GM23338 (cell line): ENCODE data around the gene LOXHD1. TPM values are rescaled to one million over a fixed set of nuclear protein-coding genes. Genes with fewer than 3 reads are reported as not detected.

Experiments
- CREB1 ChIP-seq: fragments of 250-450 bp; sonication (Bioruptor Pico); IDR thresholded peaks from 2 replicates; pipeline ENCODE4 v1.5.0; 2020; ENCODE audit warnings: low read depth, mild to moderate bottlenecking, moderate library complexity
- ETS1 ChIP-seq: IDR thresholded peaks from 2 replicates; pipeline ENCODE4 v1.6.1; 2016; ENCODE audit warnings: antibody characterized with exemption
- EZH2 ChIP-seq: fragments of 200-600 bp; sonication (generic); IDR thresholded peaks from one replicate; pipeline ENCODE4 v1.8.0; 2017; ENCODE audit warnings: antibody characterized with exemption, mild to moderate bottlenecking, low read depth; ENCODE audit not compliant: unreplicated experiment
- EZH2phosphoT487 ChIP-seq: fragments of 200-600 bp; sonication (generic); IDR thresholded peaks from one replicate; pipeline ENCODE4 v1.8.1; 2018; ENCODE audit warnings: antibody characterized with exemption; ENCODE audit not compliant: unreplicated experiment
- JUNB ChIP-seq: IDR thresholded peaks from one replicate; pipeline ENCODE4 v1.6.1; 2016; ENCODE audit warnings: antibody characterized with exemption; ENCODE audit not compliant: unreplicated experiment
- NANOG ChIP-seq: IDR thresholded peaks from 2 replicates; pipeline ENCODE4 v1.6.1; 2016; ENCODE audit warnings: antibody characterized with exemption, borderline replicate concordance
- POLR2AphosphoS5 ChIP-seq: IDR thresholded peaks from 2 replicates; pipeline ENCODE4 v1.6.1; 2016; ENCODE audit warnings: antibody characterized with exemption, low read depth
- STAT1 ChIP-seq: IDR thresholded peaks from one replicate; pipeline ENCODE4 v1.6.1; 2016; ENCODE audit warnings: antibody characterized with exemption; ENCODE audit not compliant: unreplicated experiment
- ZNF114 ChIP-seq: fragments of 250-450 bp; sonication (Bioruptor Pico); IDR thresholded peaks from 2 replicates; pipeline ENCODE4 v1.5.0; 2020; ENCODE audit warnings: mild to moderate bottlenecking, moderate library complexity
- ZNF331 ChIP-seq: fragments of 250-450 bp; sonication (Bioruptor Pico); IDR thresholded peaks from 2 replicates; pipeline ENCODE4 v1.5.0; 2020; ENCODE audit warnings: low read depth, mild to moderate bottlenecking, moderate library complexity
- polyA plus RNA-seq: library from polyadenylated mRNA; unstranded; fragments of >200 nt; fragmentation: Nextera tagmentation; extraction: Ambion mirVana; gene quantifications from 2 replicates; pipeline ENCODE4 v1.2.1, GENCODE V29; 2016
- total RNA-seq: library from RNA; depleted of rRNA; stranded (reverse); fragments of >200 nt; shearing (Covaris generic); gene quantifications from 2 replicates; pipeline ENCODE4 v1.2.3, GENCODE V29; 2014
- TF ChIP-seq, protein P1 (sequence below): fragments of 250-450 bp; sonication (Bioruptor Pico); IDR thresholded peaks from 2 replicates; pipeline ENCODE4 v1.5.0; 2020; ENCODE audit warnings: mild to moderate bottlenecking, moderate library complexity
- TF ChIP-seq, protein P2 (sequence below), 2 experiments: fragments of 200-600 bp in 1 of 2; sonication (generic) in 1 of 2; conservative IDR thresholded peaks; 2 replicates each; pipeline versions ENCODE4 v1.5.1 to v1.6.1; 2016 to 2017; ENCODE audit warnings: antibody characterized with exemption in 2 of 2, low read depth in 2 of 2, mild to moderate bottlenecking in 2 of 2, moderate library complexity in 1 of 2

LOXHD1 gene
- total and polyA plus RNA-seq, 2 experiments from 2014 or later: 0.17 TPM; not detected in 1

GRCh38 chr18:46607926-46608325 lies 49.1 kb downstream of the LOXHD1 start (continued):
- TF ChIP-seq, protein P1, sequence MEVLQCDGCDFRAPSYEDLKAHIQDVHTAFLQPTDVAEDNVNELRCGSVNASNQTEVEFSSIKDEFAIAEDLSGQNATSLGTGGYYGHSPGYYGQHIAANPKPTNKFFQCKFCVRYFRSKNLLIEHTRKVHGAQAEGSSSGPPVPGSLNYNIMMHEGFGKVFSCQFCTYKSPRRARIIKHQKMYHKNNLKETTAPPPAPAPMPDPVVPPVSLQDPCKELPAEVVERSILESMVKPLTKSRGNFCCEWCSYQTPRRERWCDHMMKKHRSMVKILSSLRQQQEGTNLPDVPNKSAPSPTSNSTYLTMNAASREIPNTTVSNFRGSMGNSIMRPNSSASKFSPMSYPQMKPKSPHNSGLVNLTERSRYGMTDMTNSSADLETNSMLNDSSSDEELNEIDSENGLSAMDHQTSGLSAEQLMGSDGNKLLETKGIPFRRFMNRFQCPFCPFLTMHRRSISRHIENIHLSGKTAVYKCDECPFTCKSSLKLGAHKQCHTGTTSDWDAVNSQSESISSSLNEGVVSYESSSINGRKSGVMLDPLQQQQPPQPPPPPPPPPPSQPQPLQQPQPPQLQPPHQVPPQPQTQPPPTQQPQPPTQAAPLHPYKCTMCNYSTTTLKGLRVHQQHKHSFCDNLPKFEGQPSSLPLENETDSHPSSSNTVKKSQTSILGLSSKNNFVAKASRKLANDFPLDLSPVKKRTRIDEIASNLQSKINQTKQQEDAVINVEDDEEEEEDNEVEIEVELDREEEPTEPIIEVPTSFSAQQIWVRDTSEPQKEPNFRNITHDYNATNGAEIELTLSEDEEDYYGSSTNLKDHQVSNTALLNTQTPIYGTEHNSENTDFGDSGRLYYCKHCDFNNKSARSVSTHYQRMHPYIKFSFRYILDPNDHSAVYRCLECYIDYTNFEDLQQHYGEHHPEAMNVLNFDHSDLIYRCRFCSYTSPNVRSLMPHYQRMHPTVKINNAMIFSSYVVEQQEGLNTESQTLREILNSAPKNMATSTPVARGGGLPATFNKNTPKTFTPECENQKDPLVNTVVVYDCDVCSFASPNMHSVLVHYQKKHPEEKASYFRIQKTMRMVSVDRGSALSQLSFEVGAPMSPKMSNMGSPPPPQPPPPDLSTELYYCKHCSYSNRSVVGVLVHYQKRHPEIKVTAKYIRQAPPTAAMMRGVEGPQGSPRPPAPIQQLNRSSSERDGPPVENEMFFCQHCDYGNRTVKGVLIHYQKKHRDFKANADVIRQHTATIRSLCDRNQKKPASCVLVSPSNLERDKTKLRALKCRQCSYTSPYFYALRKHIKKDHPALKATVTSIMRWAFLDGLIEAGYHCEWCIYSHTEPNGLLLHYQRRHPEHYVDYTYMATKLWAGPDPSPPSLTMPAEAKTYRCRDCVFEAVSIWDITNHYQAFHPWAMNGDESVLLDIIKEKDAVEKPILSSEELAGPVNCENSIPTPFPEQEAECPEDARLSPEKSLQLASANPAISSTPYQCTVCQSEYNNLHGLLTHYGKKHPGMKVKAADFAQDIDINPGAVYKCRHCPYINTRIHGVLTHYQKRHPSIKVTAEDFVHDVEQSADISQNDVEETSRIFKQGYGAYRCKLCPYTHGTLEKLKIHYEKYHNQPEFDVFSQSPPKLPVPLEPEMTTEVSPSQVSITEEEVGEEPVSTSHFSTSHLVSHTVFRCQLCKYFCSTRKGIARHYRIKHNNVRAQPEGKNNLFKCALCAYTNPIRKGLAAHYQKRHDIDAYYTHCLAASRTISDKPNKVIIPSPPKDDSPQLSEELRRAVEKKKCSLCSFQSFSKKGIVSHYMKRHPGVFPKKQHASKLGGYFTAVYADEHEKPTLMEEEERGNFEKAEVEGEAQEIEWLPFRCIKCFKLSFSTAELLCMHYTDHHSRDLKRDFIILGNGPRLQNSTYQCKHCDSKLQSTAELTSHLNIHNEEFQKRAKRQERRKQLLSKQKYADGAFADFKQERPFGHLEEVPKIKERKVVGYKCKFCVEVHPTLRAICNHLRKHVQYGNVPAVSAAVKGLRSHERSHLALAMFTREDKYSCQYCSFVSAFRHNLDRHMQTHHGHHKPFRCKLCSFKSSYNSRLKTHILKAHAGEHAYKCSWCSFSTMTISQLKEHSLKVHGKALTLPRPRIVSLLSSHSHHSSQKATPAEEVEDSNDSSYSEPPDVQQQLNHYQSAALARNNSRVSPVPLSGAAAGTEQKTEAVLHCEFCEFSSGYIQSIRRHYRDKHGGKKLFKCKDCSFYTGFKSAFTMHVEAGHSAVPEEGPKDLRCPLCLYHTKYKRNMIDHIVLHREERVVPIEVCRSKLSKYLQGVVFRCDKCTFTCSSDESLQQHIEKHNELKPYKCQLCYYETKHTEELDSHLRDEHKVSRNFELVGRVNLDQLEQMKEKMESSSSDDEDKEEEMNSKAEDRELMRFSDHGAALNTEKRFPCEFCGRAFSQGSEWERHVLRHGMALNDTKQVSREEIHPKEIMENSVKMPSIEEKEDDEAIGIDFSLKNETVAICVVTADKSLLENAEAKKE (CRISPR knock-in tag): no peak
- TF ChIP-seq, protein P2, sequence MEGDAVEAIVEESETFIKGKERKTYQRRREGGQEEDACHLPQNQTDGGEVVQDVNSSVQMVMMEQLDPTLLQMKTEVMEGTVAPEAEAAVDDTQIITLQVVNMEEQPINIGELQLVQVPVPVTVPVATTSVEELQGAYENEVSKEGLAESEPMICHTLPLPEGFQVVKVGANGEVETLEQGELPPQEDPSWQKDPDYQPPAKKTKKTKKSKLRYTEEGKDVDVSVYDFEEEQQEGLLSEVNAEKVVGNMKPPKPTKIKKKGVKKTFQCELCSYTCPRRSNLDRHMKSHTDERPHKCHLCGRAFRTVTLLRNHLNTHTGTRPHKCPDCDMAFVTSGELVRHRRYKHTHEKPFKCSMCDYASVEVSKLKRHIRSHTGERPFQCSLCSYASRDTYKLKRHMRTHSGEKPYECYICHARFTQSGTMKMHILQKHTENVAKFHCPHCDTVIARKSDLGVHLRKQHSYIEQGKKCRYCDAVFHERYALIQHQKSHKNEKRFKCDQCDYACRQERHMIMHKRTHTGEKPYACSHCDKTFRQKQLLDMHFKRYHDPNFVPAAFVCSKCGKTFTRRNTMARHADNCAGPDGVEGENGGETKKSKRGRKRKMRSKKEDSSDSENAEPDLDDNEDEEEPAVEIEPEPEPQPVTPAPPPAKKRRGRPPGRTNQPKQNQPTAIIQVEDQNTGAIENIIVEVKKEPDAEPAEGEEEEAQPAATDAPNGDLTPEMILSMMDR (conservative IDR thresholded peaks at IDR 0.05; ENCODE audit: low read depth in 2 of 2): no peak
- TF ChIP-seq JUNB (no peak), NANOG (no peak), ZNF331 (CRISPR knock-in tag) (no peak), ETS1 (no peak), EZH2 (no peak), POLR2AphosphoS5 (no peak), CREB1 (CRISPR knock-in tag) (no peak), ZNF114 (CRISPR knock-in tag) (no peak), EZH2phosphoT487 (no peak), STAT1 (no peak)
